ENCODE data around the gene CNTNAP2.
"Not testable (repeated sequence)": the region's sequence is repeated elsewhere in the genome, so short reads cannot be mapped to it uniquely, and the experiment has no call there.

GRCh38 chr7:147598687-147599086 is 1482.1 kb downstream of the CNTNAP2 start:
- TF ChIP-seq CTCF (conservative IDR thresholded peaks at IDR 0.05 in 1 of 2, IDR thresholded peaks at IDR 0.05 in 1 of 2; ENCODE audit: low read depth in 1 of 2, low read length in 2 of 2); EZH2 (IDR thresholded peaks at IDR 0.05; ENCODE audit: low read length, missing control alignments): not testable (repeated sequence)

Data from fibroblast of lung (primary cell).